Breast epithelium (tissue), 3 donors: Measurements from ENCODE around the gene PHYKPL.

Experiments used
- CTCF ChIP-seq, 3 donors: fragments of 450-650 bp; IDR thresholded peaks; one replicate each; pipeline ENCODE4 v1.5.1; 2016 to 2017; ENCODE audit warnings: antibody characterized with exemption in 3 of 3, mild to moderate bottlenecking in 3 of 3, moderate library complexity in 3 of 3
- POLR2A ChIP-seq: fragments of 450-650 bp; IDR thresholded peaks from one replicate; pipeline ENCODE4 v1.6.1; 2016; ENCODE audit warnings: antibody characterized with exemption, mild to moderate bottlenecking, moderate library complexity
- POLR2AphosphoS5 ChIP-seq, 3 donors: sonication (generic); formaldehyde crosslinking; IDR thresholded peaks; one replicate each; pipeline ENCODE4 v1.6.1; 2017; ENCODE audit warnings: antibody characterized with exemption in 3 of 3

- TF ChIP-seq CTCF (IDR thresholded peaks at IDR 0.05) (no peak), POLR2A (no peak), POLR2AphosphoS5 (IDR thresholded peaks at IDR 0.05) (no peak)
Observed at GRCh38 chr5:178213003-178213461, 19.6 kb downstream of the PHYKPL start.
